Measurements from ENCODE around the gene GID4. TPM values are rescaled to one million over a fixed set of nuclear protein-coding genes. Genes with fewer than 3 reads are reported as not detected.

Gene GID4
- 9.9 and 15.9 TPM in 2 replicates for total RNA-seq

DNA sequence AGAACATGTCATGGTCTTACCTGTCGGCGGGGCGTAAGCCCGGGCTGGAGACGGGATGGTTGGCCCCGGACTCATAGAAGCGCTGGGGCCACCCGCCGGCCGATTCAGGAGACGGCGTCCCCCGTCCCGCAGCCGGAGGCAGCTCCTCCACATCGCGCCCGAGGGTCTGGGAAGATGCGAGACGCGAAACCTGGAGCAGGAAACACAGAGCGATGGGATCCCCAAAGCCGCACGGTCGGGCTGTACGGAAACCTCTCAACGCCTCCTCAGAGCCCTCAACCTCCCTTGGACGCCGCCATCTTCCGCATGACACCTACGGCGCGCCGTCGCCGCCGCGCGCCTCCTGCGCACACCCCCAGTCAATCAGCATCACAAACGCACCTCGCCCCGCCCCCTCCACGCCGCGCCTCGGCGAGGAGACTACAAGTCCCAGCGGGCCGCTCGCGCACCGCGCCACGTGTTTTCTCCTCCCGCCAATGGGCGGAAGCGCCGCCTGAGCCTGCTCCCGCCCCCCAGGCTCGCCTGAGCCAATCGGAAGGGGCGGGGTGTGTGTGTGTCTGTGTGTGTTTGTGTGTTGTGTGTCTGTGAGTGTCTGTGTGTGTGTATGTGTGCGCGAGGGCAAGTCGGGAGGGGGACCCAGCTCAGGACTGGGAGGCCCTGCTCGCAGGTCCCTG, at the start of gene GID4, which contains the start of gene ATPAF2:
Gene GID4 (plus strand): TSS at position 548 of the 674 bp plus-strand sequence. CDS start 57 bp downstream, at position 605.
Gene ATPAF2 (minus strand): TSS at position 308 of the 674 bp plus-strand sequence. CDS start 155 bp downstream, at position 153.

DNA sequence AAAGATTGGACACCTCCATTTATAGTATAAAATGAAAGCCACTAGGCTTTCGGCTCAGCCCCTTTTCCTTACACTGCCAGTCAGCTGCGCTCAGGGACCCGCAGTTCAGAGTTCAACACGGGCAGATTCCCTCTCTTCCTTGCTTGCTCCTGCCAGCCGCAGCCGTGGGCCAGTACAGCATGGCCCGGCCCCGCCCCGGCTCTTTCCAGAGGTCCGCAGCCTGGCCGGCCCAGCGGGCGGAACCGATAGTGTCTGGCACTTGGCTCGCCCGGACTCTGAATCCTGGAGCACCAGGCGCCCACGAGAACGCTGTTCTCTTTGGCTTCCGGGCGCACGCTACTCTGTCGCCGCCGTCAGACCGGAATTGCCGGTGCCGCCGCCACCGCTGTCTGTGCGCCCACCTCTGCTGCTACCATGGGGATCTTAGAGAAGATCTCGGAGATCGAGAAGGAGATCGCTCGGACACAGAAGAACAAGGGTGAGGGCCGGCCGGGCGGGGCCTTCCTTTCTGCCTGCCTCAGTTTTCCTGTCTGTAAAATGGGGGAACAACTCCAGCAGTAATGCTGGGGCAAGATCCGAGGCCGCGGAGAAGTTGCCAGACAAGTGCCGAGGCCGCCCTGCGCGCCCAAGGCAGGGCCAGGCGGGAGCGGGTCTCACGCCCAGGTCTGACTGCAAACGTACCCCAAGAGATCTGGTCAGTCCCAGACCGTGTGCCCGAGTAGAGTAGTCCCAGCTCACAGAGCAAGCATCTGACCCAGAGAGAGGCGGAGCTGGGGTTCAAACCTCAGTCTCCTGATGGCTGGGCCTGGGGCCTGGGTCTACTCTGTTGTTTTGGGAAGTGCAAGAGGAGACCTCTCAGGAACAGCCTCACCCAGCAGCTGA, 48.6 kb downstream of the GID4 start, which contains the start of gene DRG2:
Gene DRG2 (plus strand): TSS at position 339 of the 882 bp plus-strand sequence. CDS start 76 bp downstream, at position 415.

DNA sequence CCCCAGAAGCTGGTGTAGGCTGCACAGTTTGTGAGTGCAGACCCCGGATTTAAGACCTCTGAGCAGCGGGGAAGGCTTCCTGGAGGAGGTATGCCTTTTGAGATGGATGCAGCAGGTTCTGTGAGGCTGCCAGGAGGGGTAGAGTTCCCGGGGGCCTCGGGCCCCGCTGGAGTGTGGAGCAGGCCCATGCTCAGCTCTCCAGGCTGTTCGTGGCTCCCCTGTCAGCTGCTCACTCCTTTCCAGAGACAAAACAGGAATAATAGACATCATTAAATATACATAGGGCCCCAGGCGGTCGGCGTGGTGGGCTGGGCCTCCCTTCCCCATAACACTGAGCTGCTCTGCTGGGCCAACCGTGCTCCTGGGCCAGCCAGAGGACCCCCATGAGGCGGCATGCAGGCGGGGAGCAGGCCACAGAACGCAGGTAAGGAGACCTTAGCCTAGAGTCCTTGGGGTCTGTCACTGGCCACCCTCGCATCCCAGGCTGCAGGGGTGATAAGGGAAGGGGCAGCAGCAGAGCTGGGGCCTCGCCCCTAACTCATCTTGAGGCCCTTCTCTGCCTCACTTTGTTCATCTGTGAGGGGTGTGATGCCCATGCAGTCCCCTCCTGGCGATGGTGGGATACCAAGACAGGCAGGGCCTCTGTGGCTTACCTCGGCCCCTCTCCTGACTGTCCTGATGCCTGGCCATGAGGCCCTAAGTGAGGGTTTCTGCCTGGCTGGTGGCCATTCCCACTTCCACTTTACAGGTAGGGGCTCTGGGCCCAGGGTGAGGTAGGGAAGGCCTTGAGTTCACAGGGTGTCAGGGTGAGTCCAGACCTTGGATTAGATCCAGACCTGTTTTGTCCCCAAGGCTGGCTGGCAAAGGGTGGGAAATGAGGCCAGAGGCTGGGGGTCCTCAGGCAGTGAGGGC, 69.4 kb downstream of the GID4 start, which contains the start of gene MYO15A:
Gene MYO15A (plus strand): TSS at position 356 of the 912 bp plus-strand sequence. CDS start 10,045 bp downstream, outside the sequence.

Other genes with a start within 250 kb of the GID4 start
- gene SREBF1, start 202.4 kb upstream of the GID4 start, total RNA-seq = 53.0 and 99.3 TPM in 2 replicates
- gene TOM1L2, start 67.0 kb upstream of the GID4 start, total RNA-seq = 13.3 and 37.2 TPM in 2 replicates
- gene DRC3, start 66.5 kb upstream of the GID4 start, total RNA-seq = under 0.01 and 0.14 TPM in 2 replicates
- gene ATPAF2, start 240 bp upstream of the GID4 start, total RNA-seq = 9.9 and 14.6 TPM in 2 replicates
- 21.2 and 30.5 TPM in 2 replicates for gene DRG2, start 48.5 kb downstream of the GID4 start, total RNA-seq
- under 0.01 and 0.57 TPM in 2 replicates for gene MYO15A, start 69.3 kb downstream of the GID4 start, total RNA-seq
- gene ALKBH5, start 144.4 kb downstream of the GID4 start, total RNA-seq = 123 and 127 TPM in 2 replicates
- 16.1 and 31.9 TPM in 2 replicates for gene LLGL1, start 186.2 kb downstream of the GID4 start, total RNA-seq
- gene FLII, start 219.3 kb downstream of the GID4 start, total RNA-seq = 383 and 510 TPM in 2 replicates
- gene MIEF2, start 221.3 kb downstream of the GID4 start, total RNA-seq = 13.8 and 16.1 TPM in 2 replicates

Data from nasal cavity respiratory epithelium epithelial cell of viscerocranial mucosa (primary cell).